Left ventricle myocardium inferior (tissue), 1 donor: ENCODE results near the gene FANCM. TPM values are rescaled to one million over a fixed set of nuclear protein-coding genes. Genes with fewer than 3 reads are reported as not detected.

Experiments
- DNase-seq: peaks from one replicate; pipeline ENCODE4 v3.0.0-alpha.2; 2020
- H3K27ac ChIP-seq: fragments of 200-600 bp; replicated peaks from 2 replicates; pipeline ENCODE4 v1.8.0; 2021
- H3K27me3 ChIP-seq: fragments of 200-600 bp; 2 replicates; pipeline ENCODE4 v1.8.0; 2021; ENCODE audit warnings: low read depth
- H3K36me3 ChIP-seq: fragments of 200-600 bp; 2 replicates; pipeline ENCODE4 v1.8.0; 2021
- H3K4me1 ChIP-seq: fragments of 200-600 bp; 2 replicates; pipeline ENCODE4 v1.8.0; 2021
- H3K4me3 ChIP-seq: fragments of 200-600 bp; 2 replicates; pipeline ENCODE4 v1.8.0; 2021; ENCODE audit warnings: mild to moderate bottlenecking, moderate library complexity
- H3K9me3 ChIP-seq: fragments of 200-600 bp; replicated peaks from 2 replicates; pipeline ENCODE4 v1.8.0; 2021
- intact Hi-C: fragments of 100-400 bp; cut with micrococcal nuclease; formaldehyde crosslinking; loops from one replicate; pipeline ENCODE4 v1.11.0; 2022
- total RNA-seq: library from RNA; stranded (reverse); fragmentation: NEBNext Ultra II Directional; extraction: Animal tissue kit (Norgen Biotek cat#: 25700); gene quantifications from one replicate; pipeline ENCODE4 v1.2.1, GENCODE V29; 2021
- TF ChIP-seq, protein P1 (sequence below): fragments of 200-600 bp; IDR thresholded peaks from 2 replicates; pipeline ENCODE4 v1.8.0; 2021; ENCODE audit warnings: antibody characterized with exemption, mild to moderate bottlenecking, borderline replicate concordance
- donor health status: DM: no; HTN: yes; CAD: no; lungs with severe emphysema.

The FANCM gene
- total RNA-seq, 1 donor from 2014 or later = 2.7 TPM

DNA sequence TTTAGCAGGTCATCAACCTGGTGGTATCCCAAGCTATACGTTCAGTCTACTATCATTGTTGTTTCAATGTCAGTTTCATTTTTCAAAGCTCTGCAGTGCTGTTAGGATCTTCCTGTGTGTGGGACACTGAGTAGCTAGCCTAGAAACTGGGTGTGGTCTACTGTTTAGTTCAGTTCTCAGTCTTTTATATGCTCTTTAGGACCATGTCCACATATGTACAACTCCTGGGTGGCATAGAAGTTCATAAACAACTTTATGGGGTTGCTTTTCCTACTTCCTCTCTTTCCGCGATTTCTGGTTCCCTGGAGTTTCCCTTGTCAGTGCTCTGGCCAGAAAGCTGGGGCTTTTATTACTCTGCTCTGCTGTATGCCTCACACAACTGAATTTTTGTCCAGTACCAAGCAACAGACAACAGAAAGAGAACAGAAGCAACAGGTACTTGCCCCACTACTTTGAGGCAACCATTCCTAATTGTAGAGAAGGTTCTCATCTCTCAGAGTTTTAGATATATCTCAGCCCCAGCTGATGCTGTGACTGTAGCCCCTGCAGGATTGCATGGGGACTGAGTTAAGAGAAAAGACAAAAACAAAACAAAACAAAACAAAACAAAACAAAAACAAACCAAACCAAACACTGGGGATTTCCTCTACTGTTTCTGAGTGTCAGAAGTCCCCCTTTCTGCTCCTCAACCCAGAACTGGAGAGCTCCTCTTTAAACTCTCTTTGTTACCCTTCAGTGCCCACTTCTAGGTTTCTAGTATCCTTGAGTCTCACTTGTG is 86.9 kb downstream of the FANCM start:
- Histone ChIP-seq H3K27me3 (no peaks in the 10 kb centered on the region), H3K4me3 (no peak overlapping the region), H3K27ac (no peak overlapping the region), H3K4me1 (no peaks in the 10 kb centered on the region), H3K9me3 (no peaks in the 10 kb centered on the region), H3K36me3 (peaks cover 45% of the 10 kb centered on the region)
- intact Hi-C loops = no loop called here
- DNase-seq = no peak
- TF ChIP-seq, protein P1, sequence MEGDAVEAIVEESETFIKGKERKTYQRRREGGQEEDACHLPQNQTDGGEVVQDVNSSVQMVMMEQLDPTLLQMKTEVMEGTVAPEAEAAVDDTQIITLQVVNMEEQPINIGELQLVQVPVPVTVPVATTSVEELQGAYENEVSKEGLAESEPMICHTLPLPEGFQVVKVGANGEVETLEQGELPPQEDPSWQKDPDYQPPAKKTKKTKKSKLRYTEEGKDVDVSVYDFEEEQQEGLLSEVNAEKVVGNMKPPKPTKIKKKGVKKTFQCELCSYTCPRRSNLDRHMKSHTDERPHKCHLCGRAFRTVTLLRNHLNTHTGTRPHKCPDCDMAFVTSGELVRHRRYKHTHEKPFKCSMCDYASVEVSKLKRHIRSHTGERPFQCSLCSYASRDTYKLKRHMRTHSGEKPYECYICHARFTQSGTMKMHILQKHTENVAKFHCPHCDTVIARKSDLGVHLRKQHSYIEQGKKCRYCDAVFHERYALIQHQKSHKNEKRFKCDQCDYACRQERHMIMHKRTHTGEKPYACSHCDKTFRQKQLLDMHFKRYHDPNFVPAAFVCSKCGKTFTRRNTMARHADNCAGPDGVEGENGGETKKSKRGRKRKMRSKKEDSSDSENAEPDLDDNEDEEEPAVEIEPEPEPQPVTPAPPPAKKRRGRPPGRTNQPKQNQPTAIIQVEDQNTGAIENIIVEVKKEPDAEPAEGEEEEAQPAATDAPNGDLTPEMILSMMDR = no peak

- no peak overlapping the region for H3K4me3 ChIP-seq
- no peak for DNase-seq
- no peaks in the 10 kb centered on the region for H3K9me3 ChIP-seq
- TF ChIP-seq, protein P1 = no peak
- H3K27me3 ChIP-seq = no peaks in the 10 kb centered on the region
- intact Hi-C loops = no loop called here
- H3K36me3 ChIP-seq = peaks cover 75% of the 10 kb centered on the region
- no peak overlapping the region for H3K27ac ChIP-seq
- H3K4me1 ChIP-seq = no peaks in the 10 kb centered on the region
Observed at GRCh38 chr14:45227566-45227965, 91.8 kb downstream of the FANCM start.

- TF ChIP-seq, protein P1 = no peak
- Histone ChIP-seq H3K36me3 (peaks cover 17% of the 10 kb centered on the region), H3K27me3 (no peaks in the 10 kb centered on the region), H3K9me3 (no peaks in the 10 kb centered on the region), H3K4me1 (peaks cover 10% of the 10 kb centered on the region), H3K27ac (no peak overlapping the region), H3K4me3 (no peak overlapping the region)
- intact Hi-C loops = no loop called here
- no peak for DNase-seq
Observed at GRCh38 chr14:45238988-45239387, 103.3 kb downstream of the FANCM start.

DNA sequence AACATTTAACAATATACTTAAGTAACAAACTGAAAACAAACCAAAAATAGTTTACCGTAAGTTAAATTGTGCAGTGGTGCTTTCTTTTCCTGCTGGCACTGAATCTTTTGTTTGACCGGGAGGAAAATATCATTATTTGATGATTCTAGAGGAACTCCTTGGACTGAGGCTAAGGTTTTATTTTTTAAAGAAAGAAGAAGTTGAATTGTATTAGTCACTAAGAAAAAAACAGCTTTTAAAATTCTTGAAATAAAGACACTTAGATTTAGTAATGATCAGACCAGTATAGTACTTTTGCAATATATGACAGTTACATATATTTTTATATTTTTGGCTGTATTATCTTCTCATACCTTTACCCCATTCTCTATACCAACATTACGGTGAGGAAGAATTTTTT is 107.0 kb downstream of the FANCM start:
- Histone ChIP-seq H3K4me3 (peak overlapping the region; percentile 38), H3K9me3 (no peaks in the 10 kb centered on the region), H3K36me3 (no peaks in the 10 kb centered on the region), H3K4me1 (peaks cover 10% of the 10 kb centered on the region), H3K27ac (peak overlapping the region; percentile 67), H3K27me3 (no peaks in the 10 kb centered on the region)
- TF ChIP-seq, protein P1 = no peak
- no peak for DNase-seq
- intact Hi-C loops = no loop called here

GRCh38 chr14:45246151-45246550 is 110.4 kb downstream of the FANCM start:
- peaks cover 29% of the 10 kb centered on the region for H3K4me1 ChIP-seq
- no peaks in the 10 kb centered on the region for H3K9me3 ChIP-seq
- no peak overlapping the region for H3K4me3 ChIP-seq
- H3K27me3 ChIP-seq = no peaks in the 10 kb centered on the region
- intact Hi-C loops = no loop called here
- H3K27ac ChIP-seq = no peak overlapping the region
- no peaks in the 10 kb centered on the region for H3K36me3 ChIP-seq
- DNase-seq = no peak
- TF ChIP-seq, protein P1 = no peak
